HepG2 (cell line): ENCODE results near the gene DOCK2. TPM values are rescaled to one million over a fixed set of nuclear protein-coding genes. Genes with fewer than 3 reads are reported as not detected.

Experiments
- ATAC-seq: fragments of 200-7000 bp; cut with Tn5 transposase; 3 replicates; pipeline ENCODE4 v1.9.1; 2020; ENCODE audit warnings: mild to moderate bottlenecking, moderate library complexity
- BruUV-seq: library from RNA; stranded (reverse); fragments of 400-500 nt; replicated peaks from 2 replicates; lab custom pipeline; 2021; lab: Mats Ljungman, UMichigan
- CTCF ChIA-PET: fragments of 300-600 bp; formaldehyde crosslinking; extraction: SDS; loops from one replicate; lab custom pipeline; 2021; ENCODE audit warnings: low total read pairs, inconsistent platforms, low intra/inter-chr PET ratio; lab: Yijun Ruan, JAX
- POLR2A ChIA-PET: fragments of 350-600 bp; sonication (Branson Sonifier 250); formaldehyde crosslinking; loops from one replicate; lab custom pipeline; 2020; ENCODE audit warnings: antibody characterized with exemption, inconsistent platforms; lab: Yijun Ruan, JAX
- DNase-seq: peaks from one replicate; pipeline ENCODE4 v3.0.0-alpha.2; 2015; ENCODE audit warnings: low spot score
- FAIRE-seq: peaks from 3 replicates; lab custom pipeline; 2011; peaks lifted over from hg19 to GRCh38; lab: Jason Lieb, UNC
- H2AFZ ChIP-seq: one replicate; pipeline ENCODE4 v1.6.1; 2011; ENCODE audit warnings: low read length, inconsistent platforms
- H3K27ac ChIP-seq: fragments of 300-600 bp; 3 replicates; pipeline ENCODE4 v1.8.0; 2011; ENCODE audit warnings: mixed run types, mild to moderate bottlenecking, mixed read lengths, low read length, inconsistent platforms; ENCODE audit not compliant: insufficient read depth; ENCODE audit errors: extremely low read length
- H3K27me3 ChIP-seq, 2 experiments: fragments of 200-600 bp in 1 of 2; 2 replicates in 1 of 2; 3 replicates in 1 of 2; pipeline versions ENCODE4 v1.6.0 to v1.8.0; 2011; ENCODE audit warnings: low read length in 2 of 2, mild to moderate bottlenecking in 2 of 2, moderate library complexity in 2 of 2, inconsistent platforms in 1 of 2; ENCODE audit not compliant: insufficient read depth in 2 of 2, control insufficient read depth in 1 of 2
- H3K36me3 ChIP-seq, 2 experiments: fragments of 200-600 bp in 1 of 2; replicated peaks in 1 of 2; 2 replicates in 1 of 2; 3 replicates in 1 of 2; pipeline versions ENCODE4 v1.5.1 to v1.8.0; 2011; ENCODE audit warnings: low read length in 2 of 2, inconsistent platforms in 1 of 2; ENCODE audit not compliant: insufficient read depth in 2 of 2, control insufficient read depth in 1 of 2
- H3K4me1 ChIP-seq: 2 replicates; pipeline ENCODE4 v1.5.1; 2012; ENCODE audit warnings: low read length, inconsistent platforms; ENCODE audit not compliant: insufficient read depth
- H3K4me2 ChIP-seq: 2 replicates; pipeline ENCODE4 v1.6.0; 2011; ENCODE audit warnings: low read depth, low read length, inconsistent platforms
- H3K4me3 ChIP-seq, 3 experiments: fragments of 200-600 bp in 1 of 3; sonication (generic), shearing (Covaris generic) in 1 of 3; replicated peaks in 1 of 3; 2 replicates each; pipeline ENCODE4 v1.5.1; 2011 to 2016; ENCODE audit warnings: low read length in 3 of 3, inconsistent platforms in 2 of 3, low read depth in 2 of 3, mild to moderate bottlenecking in 2 of 3, control low read depth in 1 of 3, mixed read lengths in 1 of 3; ENCODE audit not compliant: insufficient read depth in 1 of 3
- H3K79me2 ChIP-seq: one replicate; pipeline ENCODE4 v1.6.1; 2011; ENCODE audit warnings: low read length, inconsistent platforms; ENCODE audit not compliant: insufficient read depth
- H3K9ac ChIP-seq: 2 replicates; pipeline ENCODE4 v1.6.0; 2011; ENCODE audit warnings: mild to moderate bottlenecking, low read depth, low read length, inconsistent platforms; ENCODE audit not compliant: insufficient read depth
- H3K9me3 ChIP-seq: 2 replicates; pipeline ENCODE4 v1.5.1; 2012; ENCODE audit warnings: mild to moderate bottlenecking, low read length
- H4K20me1 ChIP-seq: 2 replicates; pipeline ENCODE4 v1.6.0; 2011; ENCODE audit warnings: inconsistent platforms, mild to moderate bottlenecking, low read length, moderate library complexity; ENCODE audit not compliant: insufficient read depth
- ATF2 ChIP-seq: sonication (generic); formaldehyde crosslinking; IDR thresholded peaks from 2 replicates; pipeline ENCODE4 v1.4.0; 2020; ENCODE audit warnings: missing genetic modification reagents
- ATF5 ChIP-seq: sonication (generic); formaldehyde crosslinking; IDR thresholded peaks from 2 replicates; pipeline ENCODE4 v1.4.0; 2020; ENCODE audit warnings: mild to moderate bottlenecking, low read depth, missing genetic modification reagents
- FOXP4 ChIP-seq: sonication (generic); formaldehyde crosslinking; IDR thresholded peaks from 2 replicates; pipeline ENCODE4 v1.4.0; 2020; ENCODE audit warnings: missing genetic modification reagents
- HDAC1 ChIP-seq: sonication (generic); formaldehyde crosslinking; IDR thresholded peaks from 2 replicates; pipeline ENCODE4 v1.5.1; 2020; ENCODE audit warnings: mild to moderate bottlenecking, missing genetic modification reagents
- MED13 ChIP-seq: sonication (generic); formaldehyde crosslinking; IDR thresholded peaks from 2 replicates; pipeline ENCODE4 v1.5.0; 2020; ENCODE audit warnings: missing genetic modification reagents
- ZBED4 ChIP-seq: sonication (generic); formaldehyde crosslinking; IDR thresholded peaks from 2 replicates; pipeline ENCODE4 v1.4.0; 2020; ENCODE audit warnings: missing genetic modification reagents, borderline replicate concordance
- ZBTB26 ChIP-seq: IDR thresholded peaks from 2 replicates; pipeline ENCODE4 v1.6.1; 2016; ENCODE audit warnings: missing compliant biosample characterization, missing genetic modification reagents, borderline replicate concordance
- ZNF292 ChIP-seq: sonication (generic); formaldehyde crosslinking; IDR thresholded peaks from 2 replicates; pipeline ENCODE4 v1.8.1; 2022; ENCODE audit warnings: mild to moderate bottlenecking, low read depth, missing genetic modification reagents, borderline replicate concordance
- ZNF335 ChIP-seq: sonication (generic); formaldehyde crosslinking; IDR thresholded peaks from 2 replicates; pipeline ENCODE4 v1.4.0; 2020; ENCODE audit warnings: missing genetic modification reagents
- ZNF839 ChIP-seq: sonication (generic); formaldehyde crosslinking; IDR thresholded peaks from 2 replicates; pipeline ENCODE4 v1.4.0; 2020; ENCODE audit warnings: missing genetic modification reagents, mild to moderate bottlenecking, borderline replicate concordance
- WGBS: methylation state at CpG from one replicate; pipeline ENCODE4 v1.1.6; 2017; ENCODE audit warnings: low lambda C conversion rate; 5-methylcytosine and 5-hydroxymethylcytosine counted together
- in situ Hi-C: cut with HindIII; loops from 2 replicates; pipeline ENCODE4 v1.10.0; 2017; ENCODE audit warnings: low pct_unique_long_range_greater_than_20kb; ENCODE audit not compliant: extremely low pct_ligation_motif_present
- intact Hi-C: fragments of 100-400 bp; cut with micrococcal nuclease; formaldehyde crosslinking; loops from one replicate; pipeline ENCODE4 v1.10.0; 2022; ENCODE audit not compliant: unreplicated experiment
- polyA plus RNA-seq, 8 experiments: library from polyadenylated mRNA; depleted of rRNA in 3 of 8; stranded (reverse) in 7 of 8; unstranded in 1 of 8; fragments of >200 nt; fragmentation: Illumina TruSeq in 4 of 8; extraction: Trizol in 4 of 8; gene quantifications; 2 replicates each; pipeline versions ENCODE4 v1.2.1 to v1.2.3, GENCODE V29; 2011 to 2016; ENCODE audit warnings: low read depth in 4 of 8, missing spikeins in 1 of 8, mixed read lengths in 1 of 8; ENCODE audit not compliant: insufficient read depth in 1 of 8
- total RNA-seq, 5 experiments: library from RNA; depleted of rRNA; stranded (reverse); fragments of >200 nt; fragmentation: Illumina TruSeq; extraction: Trizol; gene quantifications; 2 replicates each; pipeline ENCODE4 v1.2.3, GENCODE V29; 2016; ENCODE audit warnings: low read depth in 1 of 5

DOCK2 gene
- total and polyA plus RNA-seq, 2 of the 13 experiments (the other 11 are each of a cell fraction or from before 2014, with no cell fraction given), result not detected

GRCh38 chr5:169777159-169777558 lies 140.1 kb downstream of the DOCK2 start (continued):
- TF ChIP-seq ZNF335 (CRISPR knock-in tag) (no peak), MED13 (CRISPR knock-in tag) (no peak), ATF2 (no peak), ZNF292 (no peak)
- TF ChIP-seq, all 625 proteins: peak for 0

- ChIA-PET POLR2A (no interaction called here), CTCF (no interaction called here)
- ATAC-seq, result no peak
- under 1% methylated on average over 7 of the region's 7 CpGs for WGBS
- no peak for FAIRE-seq
- H4K20me1 ChIP-seq, result no peaks in the 10 kb centered on the region
- no peaks in the 10 kb centered on the region for H3K9me3 ChIP-seq
- H3K27ac ChIP-seq, result no peak overlapping the region
- DNase-seq, result no peak
- H3K9ac ChIP-seq, result no peak overlapping the region
- H3K79me2 ChIP-seq, result no peaks in the 10 kb centered on the region
- no peak overlapping the region for H2AFZ ChIP-seq
- no peaks in the 10 kb centered on the region for H3K4me1 ChIP-seq
- H3K36me3 ChIP-seq, result no peaks in the 10 kb centered on the region
- no peak overlapping the region for H3K4me3 ChIP-seq
- in situ Hi-C loops (no loop called here), intact Hi-C loops (no loop called here)
- no peak overlapping the region for H3K4me2 ChIP-seq
- BruUV-seq, result no TSS peak
- H3K27me3 ChIP-seq, result no peaks in the 10 kb centered on the region
- TF ChIP-seq ZBED4 (no peak), ZBTB26 (CRISPR knock-in tag) (no peak), ZNF839 (no peak), FOXP4 (CRISPR knock-in tag) (no peak), HDAC1 (no peak), ATF5 (CRISPR knock-in tag) (no peak)
Observed at GRCh38 chr5:169778622-169779596, 141.8 kb downstream of the DOCK2 start.
